GM18868 (cell line): Measurements from ENCODE around the gene NR2E1.

Experiments used
- ATAC-seq: cut with Tn5 transposase; IDR thresholded peaks from one replicate; pipeline ENCODE4 v1.9.1; 2021; ENCODE audit warnings: mild to moderate bottlenecking, moderate library complexity; ENCODE audit not compliant: unreplicated experiment

NR2E1 gene

DNA sequence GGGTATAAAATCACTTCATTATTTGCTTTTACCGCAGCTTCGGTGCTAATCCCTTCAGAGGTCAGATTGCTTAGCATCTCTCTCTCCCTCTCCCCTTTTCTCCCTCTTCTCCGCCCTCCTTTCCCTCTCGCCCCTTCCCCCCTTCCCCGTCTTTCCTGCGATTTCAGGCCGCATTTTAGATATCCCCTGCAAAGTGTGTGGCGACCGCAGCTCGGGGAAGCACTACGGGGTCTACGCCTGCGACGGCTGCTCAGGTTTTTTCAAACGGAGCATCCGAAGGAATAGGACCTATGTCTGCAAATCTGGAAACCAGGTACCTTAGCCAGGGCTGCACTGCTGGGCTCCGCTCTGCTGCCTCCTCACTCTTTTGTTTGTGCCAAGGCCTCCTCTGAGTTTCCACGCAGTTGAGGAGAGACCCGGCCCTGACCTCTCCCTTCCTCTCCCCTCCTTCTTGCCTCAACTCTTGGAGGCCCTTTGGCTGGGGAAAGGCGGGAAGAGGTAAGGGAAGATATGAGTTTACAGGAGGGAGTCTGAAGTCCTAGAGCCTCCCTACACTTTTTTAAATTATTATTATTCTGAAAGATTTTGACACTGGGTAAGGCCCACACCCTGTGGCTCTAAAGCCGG lies 5.6 kb downstream of the NR2E1 start:
- no peak for ATAC-seq

DNA sequence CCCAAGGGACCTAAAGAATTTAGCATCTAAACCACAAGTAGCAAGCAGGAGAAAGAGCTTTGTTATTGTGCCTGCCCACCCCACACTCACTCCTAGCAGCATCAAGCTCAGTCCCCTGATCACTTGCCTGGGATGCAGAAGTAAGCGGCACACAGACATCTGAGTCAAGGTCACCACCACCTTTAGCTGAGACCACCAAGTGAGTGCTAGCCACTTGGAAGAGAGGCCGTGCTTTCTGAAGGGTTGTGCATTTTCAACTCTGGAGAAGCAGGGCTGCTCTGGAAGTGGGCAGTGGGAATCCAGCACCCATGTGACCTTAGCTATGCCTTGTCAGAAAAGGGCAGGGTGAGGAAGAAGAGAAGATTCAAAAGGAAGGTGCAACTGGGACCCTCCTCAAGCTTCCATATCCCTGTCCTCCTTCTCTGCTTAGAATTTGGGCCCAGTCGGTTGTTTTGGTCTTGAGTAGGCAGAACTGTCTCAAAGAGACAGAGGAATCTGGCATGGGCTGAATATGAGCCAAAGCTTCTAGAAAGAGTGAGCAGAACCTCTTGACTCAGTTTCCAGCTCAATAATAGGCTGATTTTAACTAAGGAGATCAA lies 6.2 kb downstream of the NR2E1 start:
- ATAC-seq, result no peak

DNA sequence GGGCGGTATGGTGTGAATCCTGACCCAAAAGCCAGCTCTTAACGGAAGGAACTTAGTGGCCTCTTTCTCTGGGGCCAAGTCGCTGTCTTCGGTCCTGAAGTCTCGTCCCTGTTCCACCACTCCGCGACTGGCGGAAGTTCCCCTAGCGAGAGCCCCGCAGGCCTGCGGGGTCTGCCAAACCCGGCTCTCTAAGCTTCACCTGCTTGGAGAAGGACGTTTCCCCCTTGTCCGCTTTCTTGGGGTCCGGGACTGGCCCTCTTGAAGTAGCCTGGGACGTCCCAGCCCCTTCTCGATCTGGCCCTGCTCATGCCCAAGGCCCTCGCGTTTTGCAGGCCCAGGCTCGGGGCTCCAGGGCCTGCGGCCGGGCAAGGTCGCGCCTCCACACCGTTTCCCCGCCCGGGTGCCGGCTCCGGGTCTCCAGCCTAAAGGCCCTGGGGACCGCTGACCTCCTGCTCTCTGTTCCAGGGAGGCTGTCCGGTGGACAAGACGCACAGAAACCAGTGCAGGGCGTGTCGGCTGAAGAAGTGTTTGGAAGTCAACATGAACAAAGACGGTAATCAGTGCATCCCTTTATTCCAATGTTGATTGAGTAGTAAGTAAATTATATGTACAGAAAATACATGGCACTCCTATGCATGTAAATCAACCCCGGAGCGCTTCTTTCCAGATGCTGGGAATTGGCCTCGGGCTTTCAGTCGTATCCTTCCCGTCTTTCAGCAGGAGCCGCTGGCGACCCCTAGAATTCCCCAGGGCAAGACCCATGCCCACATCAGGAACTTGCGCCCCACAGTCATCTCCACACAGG lies 8.8 kb downstream of the NR2E1 start:
- no peak for ATAC-seq

DNA sequence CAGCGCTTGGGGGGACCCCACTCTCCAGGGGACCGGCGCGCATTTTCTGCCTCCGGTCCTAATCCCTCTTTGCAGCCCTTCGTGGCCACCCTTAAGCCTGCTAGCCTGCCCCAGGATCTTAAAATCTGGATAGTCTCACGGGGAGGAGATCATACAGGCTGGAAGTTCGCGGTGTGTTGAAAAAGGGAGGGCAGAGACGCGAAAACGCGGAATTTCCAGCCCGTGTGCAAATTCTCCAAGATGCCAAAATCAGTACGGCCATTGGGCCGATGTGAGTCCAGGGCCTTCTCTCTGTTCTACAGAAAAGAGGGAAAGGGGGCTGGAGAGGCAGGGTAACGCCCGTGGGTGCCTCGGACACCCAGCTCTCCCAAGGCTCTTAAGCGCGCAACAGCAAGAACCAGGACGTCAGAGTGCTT lies 9.4 kb downstream of the NR2E1 start:
- no peak for ATAC-seq

DNA sequence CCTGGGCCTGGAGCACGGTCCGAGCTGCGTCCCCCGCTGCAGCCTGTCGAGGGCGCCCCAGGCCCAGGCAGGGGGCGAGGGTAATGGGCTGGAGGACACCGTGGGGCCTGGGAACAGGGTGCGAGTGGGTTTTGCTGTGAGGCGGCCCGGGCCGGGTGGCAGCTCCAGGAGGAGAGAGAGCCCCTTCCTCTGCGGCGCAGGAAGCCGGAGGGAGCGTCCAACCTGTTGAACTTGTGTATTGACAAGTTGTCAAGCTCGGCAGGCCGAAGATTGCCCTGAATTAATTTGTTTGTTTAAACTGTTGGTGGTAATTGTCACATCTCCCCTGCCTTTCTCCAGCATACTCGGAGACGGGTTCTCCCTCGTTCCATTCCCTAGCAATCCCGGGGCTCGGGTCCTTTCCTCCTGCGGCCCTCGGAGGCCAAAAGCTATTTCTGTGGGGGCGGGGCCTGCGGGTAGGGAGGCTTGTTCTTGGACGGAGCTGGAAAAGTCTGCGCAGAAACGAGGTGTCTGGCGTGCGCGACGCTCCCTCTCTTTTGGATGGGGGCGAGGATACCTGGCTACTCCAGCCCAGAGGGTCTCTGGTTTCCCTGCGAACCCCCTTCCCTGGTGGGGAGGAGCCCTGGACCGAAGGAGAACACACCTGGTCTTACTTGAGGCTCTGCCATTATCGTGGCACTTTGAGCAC lies 9.9 kb downstream of the NR2E1 start:
- ATAC-seq, result no peak

DNA sequence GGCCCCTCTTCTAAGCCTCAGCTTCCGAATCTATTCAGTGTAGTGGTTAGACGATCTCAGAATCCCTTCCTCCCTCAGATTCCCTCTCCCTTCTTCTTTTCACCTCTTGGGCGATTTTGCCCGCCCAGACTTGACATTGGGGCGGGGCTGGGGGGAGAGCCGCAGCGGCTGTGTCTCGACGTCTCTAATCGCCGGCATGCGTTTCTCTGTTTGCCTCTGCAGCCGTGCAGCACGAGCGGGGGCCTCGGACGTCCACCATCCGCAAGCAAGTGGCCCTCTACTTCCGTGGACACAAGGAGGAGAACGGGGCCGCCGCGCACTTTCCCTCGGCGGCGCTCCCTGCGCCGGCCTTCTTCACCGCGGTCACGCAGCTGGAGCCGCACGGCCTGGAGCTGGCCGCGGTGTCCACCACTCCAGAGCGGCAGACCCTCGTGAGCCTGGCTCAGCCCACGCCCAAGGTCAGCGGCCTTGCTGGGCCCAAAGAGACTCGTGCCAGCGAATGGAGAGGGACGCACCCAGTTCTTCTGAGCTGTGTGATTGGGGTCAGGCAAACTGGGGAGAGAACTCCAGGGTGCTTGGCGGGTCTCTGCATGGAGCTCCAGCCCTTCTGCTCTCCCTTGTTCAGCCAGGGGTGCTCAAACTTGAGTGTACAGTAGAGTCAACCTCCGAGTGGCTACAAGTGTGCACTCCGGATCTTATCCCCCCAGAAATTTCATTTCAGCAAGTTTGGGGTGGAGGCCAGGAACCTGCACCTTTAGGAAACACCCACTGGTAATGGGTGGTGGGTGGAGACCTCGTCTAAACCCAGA lies 10.7 kb downstream of the NR2E1 start:
- ATAC-seq, result no peak

DNA sequence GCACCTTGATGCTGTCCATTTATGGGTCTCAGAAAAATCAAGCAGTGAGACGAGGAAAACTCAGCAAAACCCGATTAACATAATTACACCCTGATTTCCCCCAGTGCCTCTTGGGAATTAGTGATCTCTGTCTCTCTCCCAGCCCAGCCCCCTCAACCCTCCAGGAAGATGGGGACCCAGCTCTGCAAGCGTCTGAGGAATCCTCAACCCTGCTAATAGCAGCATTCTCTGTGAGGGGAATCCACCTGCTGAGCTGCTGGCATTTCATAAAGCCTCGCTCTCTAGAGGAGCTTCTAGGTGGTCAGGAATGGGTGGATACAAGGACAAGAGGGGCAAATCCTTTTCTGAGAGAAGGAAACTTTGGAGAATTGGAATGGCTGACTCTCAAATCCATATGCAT lies 13.9 kb downstream of the NR2E1 start:
- no peak for ATAC-seq

DNA sequence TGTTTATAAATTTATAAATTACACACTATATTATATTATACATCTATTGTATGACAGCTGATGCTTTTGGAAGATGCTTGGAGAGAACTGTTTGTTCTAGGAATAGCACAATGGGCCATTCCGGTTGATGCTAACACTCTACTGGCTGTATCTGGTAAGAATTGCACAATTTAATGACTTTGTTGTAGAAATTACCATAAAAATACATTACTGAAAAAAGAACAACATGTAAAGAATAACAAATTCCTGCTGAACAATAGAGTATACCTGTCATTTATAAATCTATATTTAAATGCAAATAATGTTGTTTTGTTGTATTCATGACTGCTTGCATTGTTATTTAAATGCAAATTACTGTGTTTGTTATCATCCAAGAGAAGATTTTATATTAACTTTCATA lies 14.4 kb downstream of the NR2E1 start:
- no peak for ATAC-seq

DNA sequence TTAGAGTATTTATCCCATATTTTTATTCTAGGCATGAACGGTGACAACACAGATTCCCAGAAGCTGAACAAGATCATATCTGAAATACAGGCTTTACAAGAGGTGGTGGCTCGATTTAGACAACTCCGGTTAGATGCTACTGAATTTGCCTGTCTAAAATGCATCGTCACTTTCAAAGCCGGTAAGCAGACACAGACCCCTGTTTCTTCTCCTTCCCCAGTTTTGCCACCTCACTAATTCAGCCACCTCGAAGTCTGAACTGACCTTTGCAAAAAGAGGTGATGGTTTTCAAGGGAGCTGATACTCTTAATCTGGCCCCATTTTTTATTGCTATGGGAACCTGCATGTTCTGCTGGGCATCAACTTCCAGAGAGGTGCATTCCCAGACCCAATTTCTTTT lies 15.0 kb downstream of the NR2E1 start:
- no peak for ATAC-seq

DNA sequence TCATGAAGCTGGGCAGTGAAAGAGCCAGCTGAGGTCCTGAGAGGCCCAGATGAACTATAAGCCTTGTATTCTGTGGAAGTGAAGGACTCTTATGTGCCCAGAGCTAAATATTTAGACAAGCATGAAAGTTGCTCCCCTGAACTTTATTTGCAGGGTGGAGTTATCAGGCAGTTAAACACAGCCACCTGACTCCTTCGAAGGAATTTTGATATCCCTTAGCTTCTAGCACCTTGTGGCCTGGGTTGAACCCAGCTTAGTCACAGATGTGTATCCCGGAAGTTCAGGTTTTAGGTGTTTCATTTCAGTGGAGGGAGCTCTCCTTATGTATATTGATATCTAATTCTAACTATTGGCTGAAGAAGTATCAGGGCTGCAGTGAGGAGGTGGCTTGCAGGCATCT lies 20.4 kb downstream of the NR2E1 start:
- ATAC-seq, result no peak

DNA sequence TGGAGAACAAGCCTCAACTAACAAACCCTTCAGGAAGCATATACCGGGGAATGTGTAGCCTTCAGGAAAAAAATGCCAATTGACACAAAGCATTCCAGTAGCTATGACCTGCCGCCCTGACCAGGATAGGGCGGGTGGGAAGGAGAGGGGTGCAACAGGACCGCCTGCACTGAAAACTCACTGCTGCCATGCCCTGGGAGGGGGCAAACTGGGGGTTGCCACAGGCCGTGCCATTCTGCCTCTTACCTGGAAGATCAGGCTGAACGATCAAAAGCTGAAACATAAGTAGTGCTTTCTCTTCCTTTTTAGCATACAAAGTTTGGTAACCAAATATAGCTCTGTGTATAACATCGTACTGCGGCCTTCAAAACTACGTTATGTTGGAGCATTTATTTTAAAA lies 21.7 kb downstream of the NR2E1 start:
- ATAC-seq, result no peak

DNA sequence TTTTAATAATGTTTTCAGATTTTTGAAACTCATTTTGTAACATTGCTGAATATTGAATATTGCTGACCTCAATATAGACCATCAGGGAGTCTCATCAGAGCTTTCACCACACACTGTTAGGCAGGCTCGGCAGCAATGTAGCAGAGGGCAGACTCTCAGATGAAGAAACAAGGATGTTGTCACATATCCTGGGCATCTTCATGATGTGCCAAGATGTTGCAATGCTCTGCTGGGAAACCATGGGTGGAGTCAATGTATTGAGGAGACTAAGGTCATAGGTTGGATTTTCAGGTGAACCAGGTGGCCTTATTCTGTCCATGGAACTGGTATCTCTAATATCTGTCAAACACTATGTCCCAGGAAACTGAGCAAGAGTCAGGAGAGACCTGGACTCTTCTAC lies 27.3 kb downstream of the NR2E1 start:
- ATAC-seq, result no peak

DNA sequence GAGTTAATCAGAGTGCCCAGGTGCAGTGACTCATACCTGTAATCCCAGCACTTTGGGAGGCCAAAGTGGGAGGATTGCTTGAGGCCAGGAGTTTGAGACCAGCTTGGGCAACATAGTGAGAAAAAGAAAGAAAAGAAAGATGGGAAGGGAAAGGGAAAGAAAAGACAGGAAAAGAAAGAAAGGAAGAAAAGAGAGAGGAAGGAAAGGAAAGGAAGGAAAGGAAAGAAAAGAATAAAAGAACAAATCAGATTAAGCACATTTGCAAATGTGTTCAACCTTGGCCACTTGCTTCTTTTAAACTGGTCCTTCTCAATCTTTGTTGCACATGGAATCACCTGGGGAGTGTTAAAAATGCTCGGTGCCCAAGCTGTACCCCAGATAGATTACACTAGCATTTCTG lies 28.0 kb downstream of the NR2E1 start:
- ATAC-seq, result no peak

DNA sequence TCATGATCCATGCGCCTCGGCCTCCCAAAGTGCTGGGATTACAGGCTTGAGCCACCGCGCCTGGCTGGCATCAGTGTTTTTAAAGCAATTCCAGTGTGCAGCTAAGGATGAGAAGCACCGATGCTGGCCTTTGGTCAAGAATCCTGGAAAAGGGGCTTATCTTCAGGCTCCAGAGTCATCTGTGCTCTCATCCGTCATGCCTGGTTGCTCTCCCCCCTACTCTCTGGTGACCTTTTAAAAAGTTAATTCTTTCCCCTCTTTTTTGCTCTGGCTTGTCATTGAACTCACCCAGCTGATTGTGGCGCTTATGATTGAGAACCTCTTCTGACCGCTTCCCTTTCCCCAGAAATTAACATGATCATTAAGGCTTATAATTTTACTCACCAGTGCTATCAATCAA lies 28.7 kb downstream of the NR2E1 start:
- no peak for ATAC-seq

DNA sequence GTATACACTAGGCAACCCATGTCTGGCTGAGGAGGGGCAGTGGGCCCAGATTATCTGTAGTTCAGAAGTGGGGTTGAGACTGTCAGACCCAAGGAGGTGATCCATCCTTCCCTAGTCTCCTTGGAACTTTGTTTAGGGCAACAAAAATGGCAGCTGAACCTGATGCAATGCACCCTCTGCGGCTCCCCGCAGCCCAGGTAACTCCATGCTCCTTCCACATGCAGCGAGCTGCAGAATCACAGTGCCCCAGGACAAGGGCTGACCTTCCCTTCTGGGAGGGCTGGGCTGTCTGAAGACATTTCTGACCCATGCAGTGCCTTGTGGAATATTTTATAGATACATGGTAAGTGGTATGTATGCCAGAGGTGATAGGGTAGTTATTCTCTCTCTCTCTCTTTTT lies 29.4 kb downstream of the NR2E1 start:
- ATAC-seq, result no peak

DNA sequence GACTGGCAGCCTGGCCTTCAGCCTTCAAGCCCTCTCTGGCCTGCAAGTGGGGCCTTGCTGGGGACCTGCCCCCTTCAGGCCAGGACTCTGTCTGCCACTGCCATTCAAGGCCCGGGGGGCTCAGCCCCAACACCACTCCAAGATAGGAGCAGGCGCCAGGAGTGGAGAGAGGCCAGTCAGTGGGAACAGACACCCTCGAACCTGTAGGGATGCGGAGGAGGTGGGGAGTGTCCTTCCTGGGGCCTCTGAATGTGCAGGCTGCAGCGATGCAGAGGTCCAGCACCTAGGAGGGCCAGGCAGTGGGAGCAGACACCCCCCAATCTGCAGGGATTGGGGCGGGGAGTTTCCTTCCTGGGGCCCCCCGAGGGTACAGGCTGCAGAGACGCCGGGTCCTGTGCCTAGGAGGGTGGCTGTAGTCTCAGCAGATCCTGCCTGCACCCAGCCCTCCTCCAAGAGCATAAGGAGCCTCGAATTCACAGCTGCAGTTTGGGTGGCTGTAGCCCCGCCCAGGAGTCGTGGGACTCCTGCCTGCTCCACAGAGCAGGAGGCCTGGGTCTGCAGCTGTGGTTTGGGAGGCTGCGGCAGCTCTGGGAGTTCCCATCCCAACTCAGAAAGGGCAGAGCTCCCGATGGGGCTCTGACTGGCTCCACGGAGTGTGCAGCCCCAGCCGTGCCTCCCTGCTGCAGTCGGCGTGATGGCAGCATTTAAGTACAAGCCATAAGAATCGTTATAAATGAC lies 33.1 kb downstream of the NR2E1 start:
- ATAC-seq, result no peak

DNA sequence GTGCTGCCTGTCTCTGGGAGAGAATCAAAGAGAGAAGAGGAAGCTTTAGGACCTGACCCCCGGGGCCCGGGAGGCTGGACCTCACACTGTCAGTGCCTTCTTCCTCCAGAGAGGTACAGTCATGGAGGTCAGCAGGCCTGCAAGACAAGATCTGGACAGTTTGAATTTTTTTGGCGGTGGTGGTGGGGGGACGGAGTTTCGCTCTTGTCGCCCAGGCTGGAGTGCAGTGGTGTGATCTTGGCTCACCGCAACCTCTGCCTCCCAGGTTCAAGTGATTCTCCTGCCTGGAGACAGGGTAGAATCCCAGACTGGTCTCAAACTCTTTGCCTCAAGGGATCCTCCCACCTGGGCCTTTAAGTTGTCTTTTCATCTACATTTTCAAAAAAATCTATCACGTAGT lies 34.4 kb downstream of the NR2E1 start:
- no peak for ATAC-seq

DNA sequence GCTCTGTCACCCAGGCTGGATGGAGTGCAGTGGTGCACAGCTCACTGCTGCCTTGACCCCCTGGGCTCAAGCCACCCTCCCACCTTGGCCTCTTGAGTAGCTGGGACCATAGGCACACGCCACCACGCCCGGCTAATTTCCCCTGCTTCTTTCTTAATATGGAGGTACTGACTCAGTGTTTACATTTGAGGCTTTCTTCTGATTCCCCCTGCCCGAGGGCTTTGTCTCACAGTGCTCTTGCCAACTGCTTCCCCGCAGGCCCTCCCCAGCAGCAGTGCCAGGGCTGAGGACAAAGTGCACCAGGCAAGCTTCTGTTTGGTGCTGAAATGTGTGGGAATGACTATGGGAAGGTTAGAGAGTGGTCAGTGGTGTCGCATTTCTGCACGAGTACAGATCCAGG lies 34.8 kb downstream of the NR2E1 start:
- no peak for ATAC-seq

DNA sequence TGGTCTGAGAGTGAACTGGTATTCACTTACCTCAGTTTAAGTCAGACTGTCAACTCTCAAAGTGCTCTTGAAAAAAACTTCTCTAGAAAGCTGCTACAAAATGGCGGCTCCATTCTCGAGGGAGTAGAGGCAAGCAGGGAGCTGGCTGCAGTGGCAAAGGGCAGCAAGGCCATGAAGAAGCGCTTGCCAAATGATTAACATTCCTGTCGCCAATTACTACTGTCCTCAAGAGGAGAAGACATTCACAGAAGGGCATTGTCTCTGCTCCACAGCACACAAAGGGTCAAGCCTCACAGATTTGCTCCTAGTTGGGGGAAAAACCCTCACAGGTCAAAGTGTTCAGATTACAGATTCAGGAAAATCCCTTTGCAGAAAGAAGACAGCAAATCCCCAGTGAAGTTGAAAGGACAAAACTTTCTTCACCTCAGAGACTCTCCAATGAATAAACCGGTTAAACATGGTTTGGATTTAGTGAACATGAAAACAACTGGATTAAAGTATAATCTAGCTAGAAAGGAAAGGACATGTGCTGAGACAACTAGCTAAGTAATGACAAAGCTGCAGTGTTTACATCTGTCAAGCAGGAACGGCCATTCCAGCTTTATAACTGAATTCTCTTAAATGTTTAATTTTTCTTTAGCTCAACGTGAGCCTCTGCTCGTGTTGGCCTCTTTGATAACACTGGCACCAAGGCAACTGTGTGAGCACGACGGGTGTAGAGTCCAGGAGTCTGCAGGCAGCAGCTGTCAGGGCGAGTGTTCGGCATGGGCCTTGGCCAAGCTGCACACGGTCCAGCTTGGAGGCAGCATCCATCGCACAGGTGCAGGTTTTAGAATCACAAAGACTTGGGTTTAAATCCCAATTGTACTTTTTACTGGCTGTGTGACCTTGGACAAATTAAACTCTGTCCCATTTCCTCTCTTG lies 37.6 kb downstream of the NR2E1 start:
- ATAC-seq, result peak; percentile 83
